GM21367 (cell line): Measurements from ENCODE around the gene GRIK2.
"Not testable (repeated sequence)": the region's sequence is repeated elsewhere in the genome, so short reads cannot be mapped to it uniquely, and the experiment has no call there.

Experiments used
- ATAC-seq: cut with Tn5 transposase; IDR thresholded peaks from one replicate; pipeline ENCODE4 v1.9.1; 2021; ENCODE audit not compliant: unreplicated experiment

GRIK2 gene

GRCh38 chr6:101614774-101615173 lies 221.3 kb downstream of the GRIK2 start:
- no peak for ATAC-seq

GRCh38 chr6:101626269-101626668 lies 232.8 kb downstream of the GRIK2 start:
- ATAC-seq, result no peak

- no peak for ATAC-seq
These were observed 237.4 kb downstream of the GRIK2 start for GRCh38 chr6:101630941-101631340.

GRCh38 chr6:101633081-101633480 lies 239.6 kb downstream of the GRIK2 start:
- ATAC-seq, result no peak

- ATAC-seq, result not testable (repeated sequence)
These were observed 245.4 kb downstream of the GRIK2 start for GRCh38 chr6:101638865-101639264.

GRCh38 chr6:101640131-101640530 lies 246.6 kb downstream of the GRIK2 start:
- ATAC-seq, result no peak

GRCh38 chr6:101645770-101646169 lies 252.3 kb downstream of the GRIK2 start:
- ATAC-seq, result no peak

GRCh38 chr6:101650402-101651100 lies 257.0 kb downstream of the GRIK2 start:
- no peak for ATAC-seq

GRCh38 chr6:101652079-101652478 lies 258.6 kb downstream of the GRIK2 start:
- ATAC-seq, result no peak

- no peak for ATAC-seq
These were observed 261.6 kb downstream of the GRIK2 start for GRCh38 chr6:101655109-101655508.

GRCh38 chr6:101662111-101662897 lies 268.8 kb downstream of the GRIK2 start:
- peak; percentile 87 for ATAC-seq

- ATAC-seq, result no peak
These were observed 269.6 kb downstream of the GRIK2 start for GRCh38 chr6:101663100-101663499.

GRCh38 chr6:101666256-101666655 lies 272.7 kb downstream of the GRIK2 start:
- ATAC-seq, result no peak

GRCh38 chr6:101668496-101669030 lies 275.1 kb downstream of the GRIK2 start:
- ATAC-seq, result no peak

GRCh38 chr6:101676187-101676586 lies 282.7 kb downstream of the GRIK2 start:
- ATAC-seq, result no peak

- ATAC-seq, result no peak
These were observed 289.4 kb downstream of the GRIK2 start for GRCh38 chr6:101682937-101683336.

- ATAC-seq, result no peak
These were observed 290.4 kb downstream of the GRIK2 start for GRCh38 chr6:101683884-101684283.

- no peak for ATAC-seq
These were observed 293.1 kb downstream of the GRIK2 start for GRCh38 chr6:101686653-101687052.

- no peak for ATAC-seq
These were observed 295.6 kb downstream of the GRIK2 start for GRCh38 chr6:101689156-101689555.

GRCh38 chr6:101689695-101690094 lies 296.2 kb downstream of the GRIK2 start:
- ATAC-seq, result no peak

- ATAC-seq, result no peak
These were observed 307.1 kb downstream of the GRIK2 start for GRCh38 chr6:101700655-101701054.

- ATAC-seq, result no peak
These were observed 309.8 kb downstream of the GRIK2 start for GRCh38 chr6:101703311-101703710.
